Measurements from ENCODE around the gene DNAAF5. TPM values are rescaled to one million over a fixed set of nuclear protein-coding genes. Genes with fewer than 3 reads are reported as not detected.

DNAAF5 gene
- total RNA-seq = 38.2 and 40.9 TPM in 2 replicates
- polyA plus RNA-seq (2012) = 24.9 TPM

- DNase-seq (ENCODE audit: low read depth) = peak; percentile 93
Observed at GRCh38 chr7:726084-726853, at the start of gene DNAAF5. DNAAF5 (plus strand) TSS chr7:726699; CDS start chr7:726721, 22 bp downstream.

DNA sequence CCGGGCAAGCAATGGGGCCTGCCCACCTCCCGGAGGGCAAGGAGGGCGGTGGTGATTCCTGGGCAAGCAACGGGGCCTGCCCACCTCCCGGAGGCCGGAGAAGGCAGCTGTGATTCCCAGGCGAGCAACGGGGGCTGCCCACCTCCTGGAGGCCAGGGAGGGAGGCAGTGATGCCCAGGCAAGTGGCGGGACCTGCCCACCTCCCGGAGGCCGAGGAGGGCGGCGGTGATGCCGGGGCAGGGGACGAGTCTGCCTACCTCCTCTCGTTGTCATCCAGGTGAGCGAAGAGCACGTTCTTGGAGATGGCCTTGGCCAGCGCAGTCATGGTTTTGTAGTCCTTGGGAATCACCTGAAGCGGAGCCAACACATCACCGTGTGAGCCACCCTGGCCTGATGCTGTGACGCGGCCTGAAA, 49.5 kb upstream of the DNAAF5 start:
- DNase-seq (ENCODE audit: low read depth) = no peak

DNA sequence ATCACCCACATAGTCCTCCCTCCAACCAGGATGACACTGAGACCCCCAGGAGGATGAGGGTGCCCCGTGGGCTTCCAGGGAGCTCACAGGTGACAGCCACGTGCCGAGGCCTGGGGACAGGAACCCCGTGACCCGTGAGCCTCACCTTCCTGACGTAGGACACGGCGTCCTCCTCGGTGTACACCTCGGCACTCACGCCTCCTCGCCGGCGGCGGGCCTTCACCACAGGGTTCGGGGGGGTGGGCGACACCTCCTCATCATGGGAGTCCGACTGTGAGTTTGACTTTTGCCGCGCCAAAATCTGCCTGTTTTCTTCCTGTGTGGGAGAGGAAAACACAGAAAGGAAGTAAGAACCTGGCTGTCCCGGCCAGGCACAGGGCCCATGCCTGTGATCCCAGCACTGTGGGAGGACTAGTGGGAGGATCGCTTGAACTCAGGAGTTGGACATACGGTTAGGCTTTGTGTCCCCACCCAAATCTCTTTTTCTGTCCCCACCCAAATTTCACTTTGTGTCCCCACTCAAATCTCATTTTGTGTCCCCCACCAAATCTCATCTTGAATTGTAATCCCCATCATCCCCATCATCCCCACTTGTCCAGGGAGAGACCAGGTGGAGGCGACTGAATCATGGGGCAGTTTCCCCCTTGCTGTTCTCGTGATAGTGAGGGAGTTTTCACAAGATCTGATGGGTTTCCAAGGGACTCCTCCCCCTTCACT, 45.9 kb upstream of the DNAAF5 start:
- DNase-seq (ENCODE audit: low read depth) = no peak

GRCh38 chr7:681551-682307, 44.8 kb upstream of the DNAAF5 start:
- DNase-seq (ENCODE audit: low read depth) = no peak

DNA sequence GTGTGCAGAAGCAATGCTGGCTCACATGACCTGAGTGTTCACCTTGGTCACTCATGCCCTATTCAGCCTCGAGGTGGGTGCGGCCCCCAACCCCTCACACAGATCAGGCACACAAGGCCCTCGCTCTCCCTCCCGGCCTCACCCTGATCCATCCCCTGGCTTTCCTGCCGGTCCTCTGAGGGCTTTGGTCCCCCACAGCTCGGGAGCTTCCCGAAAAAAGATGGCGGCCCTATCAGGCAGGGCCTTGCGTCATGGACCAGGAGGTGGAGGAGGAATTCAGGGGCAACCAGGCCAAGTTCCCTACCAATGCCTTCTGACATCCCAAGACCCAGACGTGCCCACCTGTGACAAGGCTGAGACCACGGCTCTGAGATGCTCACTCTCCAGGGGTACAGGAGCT, 43.7 kb upstream of the DNAAF5 start:
- no peak for DNase-seq (ENCODE audit: low read depth)

DNA sequence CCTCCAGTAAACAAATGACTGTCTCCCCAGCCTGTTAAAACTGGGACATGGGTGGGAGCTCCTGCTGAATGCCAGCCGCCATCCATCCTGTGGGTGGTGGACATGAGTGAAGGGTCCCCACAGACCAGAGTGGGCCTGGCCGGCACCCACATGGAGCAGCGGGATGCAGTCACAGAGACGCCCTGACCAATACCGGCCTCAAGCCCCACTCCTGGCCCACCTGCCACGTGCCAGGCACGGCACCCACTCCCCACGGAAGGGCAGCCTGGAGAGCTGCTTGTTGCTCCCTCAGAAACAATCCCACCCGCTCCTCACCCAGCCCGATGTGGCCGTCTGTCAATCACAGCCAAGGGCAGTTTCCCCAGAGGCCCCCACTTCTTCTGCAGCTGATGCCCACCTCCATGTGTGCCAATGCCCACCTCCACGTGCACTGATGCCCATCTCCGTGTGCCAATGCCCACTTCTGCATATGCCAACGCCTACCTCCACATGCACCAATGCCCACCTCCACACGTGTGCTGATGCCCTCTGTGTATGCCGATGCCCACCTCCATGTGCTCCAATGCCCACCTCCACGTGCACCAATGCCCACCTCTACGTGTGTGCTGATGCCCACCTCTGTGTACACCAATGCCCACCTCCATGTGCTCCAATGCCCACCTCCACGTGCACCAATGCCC, 42.8 kb upstream of the DNAAF5 start:
- no peak for DNase-seq (ENCODE audit: low read depth)

DNA sequence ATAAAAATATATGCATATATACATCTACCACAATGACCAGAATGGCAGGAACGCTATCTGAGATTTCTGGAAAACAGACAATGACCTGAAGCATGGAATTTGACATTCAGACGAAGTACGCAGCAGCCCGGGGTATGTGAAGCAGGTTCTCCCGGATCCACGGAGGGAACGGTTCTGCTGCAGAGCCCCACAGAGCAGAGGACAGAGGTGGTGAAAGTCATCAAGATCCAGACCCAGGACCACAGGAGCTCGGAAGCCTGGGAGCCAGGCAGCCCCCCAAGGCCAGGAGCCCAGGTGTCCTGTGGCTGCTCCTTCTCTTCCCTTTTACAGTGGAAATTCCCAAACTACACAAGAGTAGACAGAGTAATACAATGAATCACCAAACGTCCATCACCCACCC, 42.1 kb upstream of the DNAAF5 start:
- no peak for DNase-seq (ENCODE audit: low read depth)

GRCh38 chr7:685540-685939, 41.0 kb upstream of the DNAAF5 start:
- DNase-seq (ENCODE audit: low read depth) = peak; percentile 21

DNA sequence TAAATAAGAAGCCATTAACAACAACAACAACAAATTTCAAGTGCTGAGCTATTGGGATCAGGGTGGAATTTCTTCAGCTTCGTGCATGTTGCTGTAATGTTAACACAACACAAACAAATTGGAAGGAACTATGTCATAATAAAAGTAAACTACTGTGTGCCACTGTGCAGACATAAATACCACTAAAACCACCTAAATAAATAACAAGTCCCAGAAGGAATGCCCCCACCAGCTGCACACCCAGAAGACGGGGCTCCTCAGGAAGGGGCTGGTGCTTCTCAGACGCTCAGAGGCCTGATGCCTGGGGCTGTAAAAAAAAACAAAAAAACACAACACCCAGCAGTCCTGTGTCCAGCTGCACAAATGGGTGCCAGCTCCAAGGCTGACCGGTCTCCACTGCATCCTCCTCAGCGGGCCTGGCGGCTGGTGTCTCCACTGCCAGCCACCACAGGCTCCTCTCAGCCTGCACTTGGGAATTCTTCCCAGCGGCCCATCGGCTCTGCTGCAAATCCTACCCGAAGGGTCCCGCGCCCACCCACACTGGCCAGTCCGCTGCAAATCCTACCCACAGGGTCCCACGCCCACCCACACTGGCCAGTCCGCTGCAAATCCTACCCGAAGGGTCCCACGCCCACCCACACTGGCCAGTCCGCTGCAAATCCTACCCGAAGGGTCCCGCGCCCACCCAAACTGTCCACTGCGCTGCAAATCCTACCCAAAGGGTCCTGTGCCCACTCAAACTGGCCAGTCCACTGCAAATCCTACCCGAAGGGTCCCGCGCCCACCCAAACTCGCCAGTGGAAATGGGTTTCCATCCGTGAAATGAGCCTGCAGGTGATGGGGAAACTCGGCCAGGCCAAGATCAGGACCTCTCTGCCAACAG, 35.8 kb upstream of the DNAAF5 start:
- no peak for DNase-seq (ENCODE audit: low read depth)

- DNase-seq (ENCODE audit: low read depth) = no peak
Observed at GRCh38 chr7:691361-692045, 35.0 kb upstream of the DNAAF5 start.

GRCh38 chr7:693280-693679, 33.2 kb upstream of the DNAAF5 start:
- no peak for DNase-seq (ENCODE audit: low read depth)

GRCh38 chr7:696426-696811, 30.1 kb upstream of the DNAAF5 start:
- DNase-seq (ENCODE audit: low read depth) = no peak

DNA sequence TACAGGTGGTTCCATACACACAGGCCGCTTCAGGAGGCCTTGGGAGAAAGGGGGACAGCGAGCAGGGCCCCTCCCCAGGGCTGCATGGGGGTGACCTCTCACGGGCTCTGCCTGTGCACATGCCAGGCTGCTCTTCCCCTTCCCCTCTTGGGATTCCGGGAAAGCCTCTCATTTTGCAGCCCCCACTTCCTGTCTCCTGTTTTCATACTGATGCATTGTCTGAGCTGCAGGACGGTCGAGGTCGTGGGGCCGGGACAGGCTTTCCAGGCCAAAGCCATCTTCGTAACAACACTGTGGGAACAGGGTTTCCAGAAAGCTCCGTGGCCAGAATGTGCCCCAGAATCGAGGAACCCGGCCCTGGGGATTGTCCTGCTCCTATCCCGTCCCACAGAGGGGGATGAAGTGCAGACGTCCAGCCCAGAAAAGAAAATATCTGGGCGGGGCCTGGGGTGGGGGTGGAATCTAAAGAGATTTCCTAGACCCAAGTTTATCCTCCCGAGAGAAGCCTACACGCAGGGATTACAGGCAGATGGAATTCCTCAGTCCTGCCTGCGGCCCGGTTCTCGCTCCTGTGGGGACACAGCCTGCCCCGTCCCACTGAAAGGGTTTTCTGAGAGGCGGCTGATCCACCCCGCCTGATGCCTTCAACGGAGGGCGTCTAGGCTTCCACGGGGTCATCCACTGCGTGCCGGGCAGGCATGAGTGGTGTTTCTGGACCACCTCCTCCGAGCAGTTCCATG, 29.5 kb upstream of the DNAAF5 start:
- DNase-seq (ENCODE audit: low read depth) = no peak

GRCh38 chr7:698515-699475, 27.7 kb upstream of the DNAAF5 start:
- DNase-seq (ENCODE audit: low read depth) = no peak

GRCh38 chr7:699476-700170, 26.9 kb upstream of the DNAAF5 start:
- no peak for DNase-seq (ENCODE audit: low read depth)

GRCh38 chr7:701086-701671, 25.3 kb upstream of the DNAAF5 start:
- no peak for DNase-seq (ENCODE audit: low read depth)

GRCh38 chr7:703049-703448, 23.4 kb upstream of the DNAAF5 start:
- no peak for DNase-seq (ENCODE audit: low read depth)
